Glomerular visceral epithelial cell (primary cell): ENCODE results near the gene MZT2A.
"Not testable (repeated sequence)": the region's sequence is repeated elsewhere in the genome, so short reads cannot be mapped to it uniquely, and the experiment has no call there.

Experiments
- DNase-seq: peaks from one replicate; pipeline ENCODE4 v3.0.0-alpha.2; 2016; ENCODE audit errors: extremely low spot score

MZT2A gene, protein sequence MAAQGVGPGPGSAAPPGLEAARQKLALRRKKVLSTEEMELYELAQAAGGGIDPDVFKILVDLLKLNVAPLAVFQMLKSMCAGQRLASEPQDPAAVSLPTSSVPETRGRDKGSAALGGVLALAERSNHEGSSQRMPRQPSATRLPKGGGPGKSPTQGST

DNA sequence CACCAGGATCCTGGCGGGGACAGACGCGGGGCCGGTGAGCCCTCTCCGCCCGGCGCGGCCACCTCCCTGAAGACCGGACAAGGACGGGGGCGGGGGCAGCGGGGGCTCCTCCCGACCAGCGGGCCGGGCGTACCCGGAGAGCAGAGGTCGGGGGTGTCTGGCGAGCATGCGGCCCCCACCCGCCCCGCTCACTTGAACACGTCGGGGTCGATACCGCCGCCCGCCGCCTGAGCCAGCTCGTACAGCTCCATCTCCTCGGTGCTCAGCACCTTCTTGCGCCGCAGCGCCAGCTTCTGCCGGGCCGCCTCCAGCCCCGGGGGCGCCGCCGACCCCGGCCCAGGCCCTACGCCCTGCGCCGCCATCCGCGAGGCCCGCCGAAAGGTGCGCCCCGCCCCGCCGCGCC is at the start of gene MZT2A:
Gene MZT2A (minus strand): TSS at position 383 of the 403 bp plus-strand sequence. CDS start 21 bp downstream, at position 362.
- not testable (repeated sequence) for DNase-seq

DNA sequence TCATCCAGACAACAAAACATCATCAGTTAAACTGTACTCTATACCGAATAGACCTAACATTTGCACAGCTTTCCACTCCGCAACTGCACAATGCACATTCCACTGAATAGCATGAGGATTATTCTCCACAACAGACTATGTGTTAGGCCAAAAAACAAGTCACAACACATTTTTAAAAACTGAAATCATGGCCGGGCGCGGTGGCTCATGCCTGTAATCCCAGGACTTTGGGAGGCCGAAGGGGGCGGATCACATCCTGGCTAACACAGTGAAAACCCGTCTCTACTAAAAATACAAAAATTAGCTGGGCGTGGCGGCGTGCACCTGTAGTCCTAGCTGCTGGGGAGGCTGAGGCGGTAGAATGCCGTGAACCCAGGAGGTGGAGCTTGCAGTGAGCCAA is 46.7 kb upstream of the MZT2A start:
- not testable (repeated sequence) for DNase-seq

DNA sequence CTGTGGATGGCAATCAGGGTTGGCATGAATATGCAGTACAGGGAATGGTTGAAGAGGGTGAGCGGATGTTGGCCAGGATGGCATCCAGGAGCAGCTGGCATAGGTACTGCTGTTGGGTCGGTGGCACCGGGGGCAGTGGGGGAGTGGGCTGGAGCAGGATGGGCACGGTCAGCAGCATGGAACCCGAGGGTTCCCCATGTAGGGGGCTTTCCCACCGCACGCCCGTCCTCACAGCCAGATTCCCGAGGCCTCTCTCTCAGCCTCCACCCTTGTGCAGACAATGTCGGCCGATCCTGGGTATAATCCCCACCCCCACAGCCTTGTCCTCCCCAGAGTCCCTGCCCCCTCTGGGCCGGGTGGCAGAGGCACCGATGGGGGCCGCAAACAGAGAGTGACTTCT is 44.6 kb upstream of the MZT2A start:
- DNase-seq, result not testable (repeated sequence)

DNA sequence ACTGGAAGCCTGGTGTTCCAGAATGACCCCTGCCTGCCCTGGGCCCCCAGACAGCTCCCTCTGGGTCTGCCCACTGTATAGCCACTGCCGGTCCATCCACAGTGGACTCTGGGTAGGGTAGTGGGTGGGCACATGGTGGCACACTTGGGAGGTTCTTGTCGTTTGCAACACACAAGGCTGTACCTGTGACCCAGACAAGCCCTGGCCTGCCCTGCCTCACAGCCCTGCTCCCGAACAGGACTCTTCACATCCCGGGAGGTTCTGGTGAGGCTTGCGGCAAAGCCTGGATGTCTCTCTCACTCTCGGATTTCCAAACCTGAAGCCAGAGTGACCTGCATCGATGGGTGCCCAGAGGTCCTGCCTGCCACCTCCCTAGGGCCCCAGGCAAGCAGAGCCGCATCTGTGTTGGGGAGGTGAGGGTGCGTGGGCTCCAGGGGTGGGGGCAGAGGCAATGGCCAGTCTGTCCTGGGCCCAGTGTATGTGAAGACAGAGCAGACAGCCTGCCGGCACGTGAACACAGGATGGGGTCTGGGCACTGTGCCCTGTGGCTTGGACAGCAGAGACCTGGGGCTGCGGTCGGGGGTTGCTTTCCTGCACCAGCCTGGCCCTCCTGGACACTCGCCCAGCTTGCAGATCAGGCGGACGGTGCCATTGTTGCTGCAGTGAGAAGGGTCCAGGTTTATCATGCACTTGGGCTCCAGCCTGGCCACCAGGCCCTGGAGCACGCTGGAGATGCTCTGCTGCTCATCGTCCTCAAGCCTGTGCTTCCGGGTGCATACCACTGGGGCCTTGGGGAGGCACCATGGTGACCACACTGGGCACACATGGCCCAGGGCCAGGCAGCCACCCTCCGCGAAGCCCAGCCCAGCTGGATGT is 44.0 kb upstream of the MZT2A start:
- not testable (repeated sequence) for DNase-seq

DNA sequence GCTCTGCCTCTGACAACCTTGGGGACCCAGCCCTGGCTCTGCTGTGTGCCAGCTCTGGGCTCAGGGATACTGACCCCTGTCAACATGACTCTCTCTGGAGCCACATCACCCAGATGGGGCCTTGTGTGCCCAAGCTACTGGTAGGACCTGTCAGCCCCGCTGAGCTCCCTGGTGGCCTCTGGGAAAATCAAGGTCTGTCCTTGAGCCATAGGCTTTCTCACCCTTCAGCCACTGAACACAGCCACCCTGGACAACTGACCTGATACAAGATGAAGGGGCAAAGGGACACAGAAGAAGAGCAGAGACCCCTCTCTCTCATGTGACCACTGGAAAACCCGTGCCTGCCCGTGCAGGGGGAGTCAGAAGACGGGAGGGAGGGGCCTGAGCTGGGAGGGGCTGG is 43.3 kb upstream of the MZT2A start:
- DNase-seq, result no peak

DNA sequence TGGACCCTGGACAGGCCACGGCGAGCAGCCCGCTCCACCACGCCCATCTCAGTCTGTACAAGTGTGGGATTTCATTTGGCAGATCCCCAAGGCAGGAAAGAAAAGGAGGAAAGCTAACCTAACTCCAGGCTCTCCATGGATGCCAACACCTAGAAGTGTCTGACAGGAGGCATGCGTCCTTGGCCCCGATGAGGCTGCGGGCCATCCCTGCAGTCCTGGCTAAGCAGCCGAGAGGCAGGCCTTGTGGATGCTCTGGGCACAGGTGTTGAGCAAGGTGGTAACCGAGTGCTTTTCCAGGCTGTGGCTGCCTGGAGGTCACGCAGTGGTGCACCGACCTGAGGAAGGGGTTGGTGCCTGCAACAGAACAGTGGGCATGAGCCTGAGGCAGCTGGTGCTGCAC is 42.8 kb upstream of the MZT2A start:
- DNase-seq, result not testable (repeated sequence)

DNA sequence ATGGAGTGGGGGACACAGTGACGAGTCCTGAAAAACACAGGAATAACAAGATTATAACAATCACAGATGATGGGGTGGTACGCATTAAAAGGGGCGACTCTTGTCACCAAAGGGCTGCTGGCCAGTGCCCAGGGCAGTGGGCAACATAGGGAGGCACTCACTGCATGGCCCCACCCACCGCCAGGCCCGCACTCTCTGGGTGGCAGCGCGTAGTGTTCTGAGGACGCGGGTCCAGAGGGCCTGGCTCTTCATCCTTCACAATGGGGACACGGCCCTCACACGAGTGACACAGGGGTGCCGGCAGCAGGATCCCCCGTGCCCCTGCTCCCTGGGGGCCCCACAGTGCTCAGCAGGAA is 42.1 kb upstream of the MZT2A start:
- not testable (repeated sequence) for DNase-seq

DNA sequence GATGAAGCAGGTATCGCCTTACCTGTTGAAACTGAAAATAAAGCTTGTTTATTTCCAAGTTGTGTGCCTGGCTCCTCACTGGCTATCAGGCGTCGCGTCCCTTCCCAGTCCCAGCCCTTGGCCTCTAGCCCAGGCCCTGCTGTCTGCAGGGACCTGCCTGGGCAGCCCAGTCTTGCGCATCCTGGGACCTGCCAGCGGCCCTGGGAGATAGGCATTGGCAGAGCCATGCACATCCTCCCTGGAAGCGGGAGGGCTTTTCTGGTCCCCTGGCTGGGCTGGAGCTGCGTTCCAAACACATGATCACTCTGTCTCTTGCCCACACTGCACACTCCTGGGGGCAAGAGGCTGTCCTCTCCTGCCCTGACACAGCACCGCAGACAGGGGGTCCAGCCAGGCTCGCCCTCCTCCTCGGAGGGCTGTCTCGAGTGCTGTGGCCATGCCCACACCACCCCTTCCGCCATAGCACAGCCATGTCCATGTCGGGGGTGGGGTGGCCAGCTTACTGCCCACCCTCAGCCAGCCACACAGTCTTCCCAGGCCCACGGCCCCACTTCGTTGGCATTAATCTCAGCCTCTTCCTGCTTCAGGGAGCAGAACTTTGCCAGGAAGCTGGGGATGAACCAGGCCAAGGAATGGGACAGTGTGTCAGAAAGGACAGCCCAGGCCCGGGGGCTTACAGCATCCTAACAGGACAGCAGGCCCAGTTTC is 41.6 kb upstream of the MZT2A start:
- not testable (repeated sequence) for DNase-seq

DNA sequence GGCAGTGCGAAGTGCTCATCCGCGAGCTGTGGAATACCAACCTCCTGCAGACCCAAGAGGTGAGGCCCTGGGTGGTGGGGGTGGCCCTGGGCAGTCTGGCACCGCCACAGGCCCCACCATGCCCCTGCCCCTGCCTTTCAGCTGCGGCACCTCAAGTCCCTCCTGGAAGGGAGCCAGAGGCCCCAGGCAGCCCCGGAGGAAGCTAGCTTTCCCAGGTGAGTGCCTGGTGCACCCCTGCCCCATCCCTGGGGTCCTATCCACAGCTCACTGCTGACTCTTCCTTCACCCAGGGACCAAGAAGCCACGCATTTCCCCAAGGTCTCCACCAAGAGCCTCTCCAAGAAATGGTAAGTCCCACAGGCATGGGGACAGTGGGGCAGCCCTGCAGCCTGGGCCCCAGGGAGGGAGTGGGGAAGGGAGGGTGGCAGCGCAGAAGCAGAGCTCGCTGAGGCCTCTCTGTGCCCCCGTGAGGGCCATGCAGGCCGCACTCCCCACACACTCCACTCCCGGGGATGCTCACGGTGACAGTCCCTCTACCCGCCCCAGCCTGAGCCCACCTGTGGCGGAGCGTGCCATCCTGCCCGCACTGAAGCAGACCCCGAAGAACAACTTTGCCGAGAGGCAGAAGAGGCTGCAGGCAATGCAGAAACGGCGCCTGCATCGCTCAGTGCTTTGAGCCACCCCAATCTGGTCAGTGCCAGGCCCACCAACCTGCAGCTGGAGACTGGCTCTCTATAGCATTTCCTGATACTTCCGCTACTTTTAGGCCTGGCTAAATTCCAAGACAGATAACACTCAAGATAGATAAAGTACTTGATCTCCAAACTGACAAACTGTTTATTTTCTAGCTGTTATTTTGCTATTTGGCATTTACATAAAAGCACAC is 40.8 kb upstream of the MZT2A start:
- not testable (repeated sequence) for DNase-seq

DNA sequence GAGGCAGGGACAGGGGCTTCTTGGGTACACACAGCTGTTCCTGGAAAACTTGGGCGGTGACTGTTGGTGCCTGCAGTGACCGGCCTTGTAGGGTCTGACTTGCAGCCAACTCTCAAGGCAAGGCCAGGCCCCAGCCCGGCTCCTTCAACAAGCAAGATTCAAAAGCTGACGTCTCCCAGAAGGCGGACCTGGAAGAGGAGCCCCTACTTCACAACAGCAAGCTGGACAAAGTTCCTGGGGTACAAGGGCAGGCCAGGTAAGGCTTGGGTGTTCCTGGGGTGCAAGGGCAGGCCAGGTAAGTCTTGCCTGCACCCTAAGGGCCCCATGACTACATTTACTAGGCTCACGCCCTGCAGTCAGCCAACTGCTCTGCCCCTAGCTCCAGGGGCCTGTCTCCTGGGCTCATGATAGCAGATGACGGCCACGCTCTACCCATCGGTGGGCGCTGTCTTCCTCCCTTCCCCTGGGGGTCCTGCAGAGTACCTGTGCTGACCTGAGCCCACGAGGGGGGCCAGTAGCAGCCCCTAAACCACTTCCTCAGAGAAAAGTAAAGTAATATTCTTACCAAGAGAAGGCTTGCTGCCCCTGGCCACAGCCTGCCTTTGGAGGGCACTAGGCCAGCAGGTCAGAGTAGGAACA is 39.5 kb upstream of the MZT2A start:
- not testable (repeated sequence) for DNase-seq

DNA sequence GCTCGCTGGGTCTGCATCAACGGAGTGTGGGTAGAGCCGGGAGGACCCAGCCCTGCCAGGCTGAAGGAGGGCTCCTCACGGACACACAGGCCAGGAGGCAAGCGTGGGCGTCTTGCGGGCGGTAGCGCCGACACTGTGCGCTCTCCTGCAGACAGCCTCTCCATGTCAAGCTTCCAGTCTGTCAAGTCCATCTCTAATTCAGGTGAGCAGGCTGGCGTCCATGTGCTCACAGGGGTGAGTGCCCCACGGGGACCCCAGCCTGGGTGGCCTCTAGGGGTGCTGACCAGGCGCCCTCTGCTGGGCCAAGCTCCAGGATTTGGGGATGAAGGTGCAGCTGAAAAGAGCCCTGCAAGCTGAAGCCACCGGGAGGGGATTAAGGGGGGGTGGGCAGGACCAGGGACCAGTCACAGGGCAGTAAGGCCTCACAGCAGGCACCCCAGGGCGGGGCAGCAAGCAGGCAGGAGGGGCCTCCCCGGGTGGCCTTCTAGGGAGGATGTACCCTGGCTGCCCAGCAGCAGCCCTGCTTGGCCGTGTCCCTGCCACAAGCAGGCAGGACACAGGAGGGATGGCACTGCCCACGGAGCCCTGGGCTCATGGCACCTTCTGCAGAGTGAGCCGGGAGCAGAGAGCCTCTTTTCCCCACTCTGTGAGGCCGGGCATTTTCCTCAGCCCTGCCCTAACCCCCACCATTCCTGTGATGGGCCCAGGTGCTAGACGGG is 38.6 kb upstream of the MZT2A start:
- DNase-seq, result not testable (repeated sequence)

DNA sequence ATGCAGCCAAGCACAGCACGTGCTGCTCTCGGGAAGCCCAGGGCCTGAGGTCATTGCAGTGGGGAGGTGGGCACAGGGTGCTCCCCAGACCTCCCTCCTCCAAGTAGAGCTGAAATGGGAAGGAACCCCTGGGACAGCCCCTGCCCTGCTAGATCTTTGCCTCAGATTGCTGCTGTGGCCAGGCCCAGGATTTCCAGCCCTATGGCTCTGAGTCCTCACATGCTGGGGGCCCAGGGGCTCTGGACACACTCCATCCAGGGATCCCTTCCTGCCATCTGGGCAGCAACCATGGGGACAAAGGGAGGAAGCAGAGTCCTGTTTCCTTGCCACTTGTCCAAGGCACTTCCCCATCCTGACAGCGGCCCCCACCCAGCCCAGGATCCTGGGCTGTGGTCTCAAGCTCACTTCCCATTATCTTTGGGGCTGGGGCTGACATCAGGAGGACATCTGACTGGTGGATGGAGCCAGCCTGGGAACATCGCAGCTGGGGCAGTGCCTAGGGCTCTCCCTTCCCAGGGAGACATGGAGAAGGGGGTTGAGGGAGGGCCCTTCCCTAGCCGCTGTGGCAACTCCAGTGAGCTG is 37.8 kb upstream of the MZT2A start:
- DNase-seq, result not testable (repeated sequence)

DNA sequence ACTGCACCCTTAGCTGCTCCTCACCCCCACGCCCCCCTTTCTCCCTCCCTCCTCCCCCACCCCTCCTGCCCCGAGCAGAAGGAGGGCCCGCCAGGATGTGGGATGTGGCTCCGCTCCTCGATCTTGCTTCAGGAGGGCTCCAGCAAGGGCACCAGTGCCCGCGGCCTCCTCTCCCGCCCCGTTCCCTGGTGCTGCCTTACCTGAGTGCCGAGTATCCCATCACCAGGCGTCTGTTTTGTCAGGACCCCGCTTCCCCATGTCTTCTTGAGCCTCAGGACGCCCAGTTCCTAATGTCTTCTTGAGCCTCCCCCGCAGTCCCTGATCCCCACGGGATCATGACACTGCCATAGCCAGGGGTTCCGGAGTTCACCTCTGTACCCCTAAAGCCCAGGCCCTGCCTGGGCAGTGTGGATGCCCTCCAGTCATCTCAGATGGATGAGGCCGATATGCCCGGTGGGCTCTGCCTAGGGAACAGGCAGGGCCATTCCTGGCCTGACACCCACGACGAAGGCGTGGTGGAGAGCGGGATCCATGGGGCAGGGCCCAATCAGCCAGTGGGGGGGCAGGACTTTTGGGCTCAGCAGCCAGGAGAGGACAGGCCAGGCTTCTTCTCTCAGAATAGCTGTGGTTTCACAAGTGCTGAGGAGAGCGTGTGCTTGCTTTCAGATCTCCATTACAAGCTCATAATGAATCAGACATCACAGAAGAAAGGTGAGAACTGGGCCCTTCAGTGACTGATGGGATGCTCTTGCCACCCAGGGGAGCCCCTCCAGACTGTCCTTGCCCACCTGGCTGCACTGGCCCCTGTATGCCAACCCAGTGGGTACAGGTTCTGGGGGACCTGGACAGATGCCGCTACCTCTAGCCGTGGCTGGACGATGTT is 37.0 kb upstream of the MZT2A start:
- DNase-seq, result peak; percentile 21

DNA sequence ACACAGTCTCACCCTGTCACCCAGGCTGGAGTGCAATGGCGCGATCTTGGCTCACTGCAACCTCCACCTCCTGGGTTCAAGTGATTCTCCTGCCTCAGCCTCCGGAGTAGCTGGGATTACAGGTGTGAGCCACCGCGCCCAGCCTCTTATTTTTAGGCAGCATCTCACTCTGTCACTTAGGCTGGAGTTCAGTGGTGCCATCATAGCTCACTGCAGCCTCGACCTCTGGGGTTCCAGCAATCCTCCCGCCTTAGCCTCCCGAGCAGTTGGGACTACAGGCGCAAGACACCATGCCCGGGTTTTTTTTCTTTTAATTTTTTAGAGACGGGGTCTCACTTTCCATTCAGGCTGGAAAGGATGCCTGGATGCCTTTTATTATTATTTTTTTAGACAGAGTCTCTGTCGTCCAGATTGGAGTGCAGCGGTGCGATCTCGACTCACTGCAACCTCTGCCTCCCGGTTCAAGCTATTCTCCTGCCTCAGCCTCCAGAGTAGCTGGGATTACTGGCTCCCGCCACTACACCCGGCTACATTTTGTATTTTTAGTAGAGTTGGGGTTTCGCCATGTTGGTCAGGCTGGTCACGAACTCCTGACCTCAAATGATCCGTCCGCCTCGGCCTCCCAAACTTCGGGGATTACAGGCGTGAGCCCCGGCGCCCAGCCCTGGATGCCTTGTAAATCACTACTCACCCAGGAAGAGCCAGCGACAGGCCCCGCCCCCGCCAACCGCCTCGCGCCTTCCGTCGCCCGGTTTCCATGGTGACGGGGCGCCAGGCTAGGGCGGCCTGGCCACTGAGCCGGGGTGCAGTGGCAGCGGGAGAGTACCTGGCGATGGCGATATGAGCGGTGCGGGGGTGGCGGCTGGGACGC is 35.2 kb upstream of the MZT2A start, which contains the start of gene CCDC74A:
Gene CCDC74A (plus strand): TSS at position 758 of the 871 bp plus-strand sequence. CDS start 83 bp downstream, at position 841.
- peak; percentile 74 for DNase-seq

DNA sequence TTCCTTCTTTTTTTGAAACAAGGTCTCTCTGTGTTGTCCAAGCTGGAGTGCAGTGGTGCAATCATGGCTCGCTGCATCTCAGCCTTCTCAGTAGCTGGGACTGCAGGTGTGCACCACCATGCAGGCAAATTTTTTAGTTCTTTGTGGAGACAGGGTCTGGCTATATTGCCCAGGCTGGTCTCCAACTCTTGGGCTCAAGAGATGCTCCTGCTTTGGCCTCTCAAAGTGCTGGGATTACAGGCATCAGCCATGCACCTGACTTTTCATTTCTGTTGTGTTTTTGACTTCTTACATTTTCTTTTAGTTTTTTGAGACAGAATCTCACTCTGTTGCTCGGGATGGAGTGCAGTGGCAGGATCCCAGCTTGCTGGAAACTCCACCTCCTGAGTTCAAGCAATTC is 33.1 kb upstream of the MZT2A start:
- DNase-seq, result not testable (repeated sequence)

DNA sequence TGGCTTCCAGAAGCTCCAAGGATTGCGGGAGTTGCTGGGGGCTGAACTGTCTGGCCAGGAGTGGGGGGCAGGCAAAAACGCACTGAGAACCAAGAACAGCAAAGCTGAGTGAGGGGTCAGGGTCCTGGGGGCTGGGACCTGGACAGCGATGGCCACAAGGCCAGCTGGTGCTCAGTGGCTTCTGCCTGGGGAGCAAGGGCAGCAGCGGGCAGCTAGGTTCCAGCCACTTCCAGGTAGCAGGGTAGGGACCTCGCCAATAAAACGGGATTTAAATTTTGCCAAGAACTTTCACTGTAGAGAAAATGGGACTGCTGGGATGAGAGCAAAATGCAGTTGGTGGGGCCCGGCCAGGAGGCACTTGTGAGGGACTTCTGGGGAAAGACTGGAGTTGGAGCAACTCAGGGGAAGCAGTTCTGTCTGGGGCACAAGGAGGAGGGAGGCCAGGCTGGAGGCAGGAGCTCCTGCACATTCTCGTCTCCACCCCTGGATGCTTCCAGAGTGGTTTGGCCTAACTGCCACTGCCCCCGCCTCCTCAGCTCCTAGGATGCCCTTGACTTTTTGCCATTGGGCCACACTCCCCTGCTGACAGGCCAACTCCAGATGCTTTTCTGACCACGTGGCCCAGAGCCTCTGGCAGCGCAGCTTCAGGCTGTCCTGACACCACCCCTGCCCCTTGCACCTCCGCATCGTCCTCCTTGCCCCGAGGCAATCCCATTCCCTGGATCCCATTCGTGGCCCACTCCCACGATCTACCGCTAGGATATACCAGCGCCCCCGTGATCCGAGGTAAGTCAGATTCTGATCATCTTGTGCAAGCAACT is 30.0 kb upstream of the MZT2A start:
- no peak for DNase-seq

DNA sequence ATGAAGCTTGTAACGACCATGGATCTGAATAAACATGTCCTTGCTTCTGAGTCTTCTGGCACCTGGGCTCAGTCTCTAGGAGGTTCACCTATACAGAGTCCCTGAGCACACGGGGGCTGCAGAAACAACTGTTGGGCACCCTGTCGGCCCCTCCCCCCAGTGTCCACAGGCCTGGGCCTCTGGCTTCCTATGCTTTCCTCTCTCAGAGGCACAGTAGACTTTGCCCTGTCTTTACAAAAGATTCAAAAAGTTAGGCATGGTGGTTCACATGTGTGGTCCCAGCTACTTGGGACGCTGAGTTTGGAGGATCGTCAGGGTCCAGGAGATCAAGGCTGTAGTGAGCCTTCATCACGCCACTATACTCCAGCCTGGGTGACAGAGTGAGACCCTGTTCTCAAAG is 29.3 kb upstream of the MZT2A start:
- DNase-seq, result not testable (repeated sequence)
